Prostate gland (tissue), 2 donors: ENCODE results near the gene GJB6.

Experiments used
- POLR2A ChIP-seq: fragments of 450-650 bp; IDR thresholded peaks from one replicate; pipeline ENCODE4 v1.6.1; 2016; ENCODE audit warnings: antibody characterized with exemption, mild to moderate bottlenecking
- TF ChIP-seq, protein P1 (sequence below), 4 experiments: fragments of 200-600 bp in 2 of 4; fragments of 450-650 bp in 2 of 4; sonication (generic) in 2 of 4; IDR thresholded peaks; 1 replicate in 3 of 4; 2 replicates in 1 of 4; pipeline ENCODE4 v1.5.1; 2016 to 2019; ENCODE audit warnings: antibody characterized with exemption in 4 of 4, mild to moderate bottlenecking in 2 of 4, moderate library complexity in 2 of 4

DNA sequence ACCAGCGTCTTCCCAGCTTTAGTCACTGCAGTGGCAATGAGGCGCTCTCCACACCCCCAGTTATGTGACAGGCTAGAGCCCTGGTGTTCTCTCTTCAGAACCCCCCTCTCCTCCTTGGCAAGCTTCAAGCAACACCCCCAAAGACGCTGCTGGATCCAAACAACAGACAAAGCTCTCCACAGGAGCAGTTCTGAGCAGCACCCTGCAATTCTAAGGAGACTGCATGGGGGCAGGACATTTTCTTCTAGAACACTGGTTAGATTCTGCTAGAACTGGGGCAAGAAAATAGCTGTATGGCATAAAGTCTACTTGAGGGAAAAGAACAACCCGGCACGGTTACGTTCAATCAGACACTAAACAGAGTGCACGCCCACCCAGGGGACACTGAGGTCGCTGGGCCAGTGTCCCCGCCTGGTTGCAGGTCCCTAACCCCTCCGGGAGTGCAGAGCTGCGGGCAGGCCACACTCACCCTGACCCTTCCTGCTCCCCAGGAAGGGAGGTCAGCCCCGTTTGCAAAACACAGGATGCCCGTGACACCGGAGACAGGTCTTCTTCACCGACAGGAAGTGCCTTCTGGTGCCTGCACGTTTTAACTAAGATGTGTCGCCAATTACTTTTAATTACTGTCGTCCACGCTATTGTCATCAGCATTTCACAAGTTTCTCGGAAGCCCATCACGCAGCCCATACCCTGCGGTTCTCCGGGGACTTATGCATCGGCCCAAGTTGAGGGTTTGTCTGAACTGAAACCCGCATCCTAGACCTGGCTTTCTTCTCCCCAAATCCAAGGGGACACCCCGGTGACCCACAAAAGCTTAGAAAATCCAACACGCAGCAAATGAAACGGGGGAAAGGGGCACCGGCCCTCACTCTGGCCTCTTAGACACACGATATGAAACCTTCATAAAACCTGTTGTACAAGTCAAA is 943 bp downstream of the GJB6 start:
- TF ChIP-seq, protein P1, sequence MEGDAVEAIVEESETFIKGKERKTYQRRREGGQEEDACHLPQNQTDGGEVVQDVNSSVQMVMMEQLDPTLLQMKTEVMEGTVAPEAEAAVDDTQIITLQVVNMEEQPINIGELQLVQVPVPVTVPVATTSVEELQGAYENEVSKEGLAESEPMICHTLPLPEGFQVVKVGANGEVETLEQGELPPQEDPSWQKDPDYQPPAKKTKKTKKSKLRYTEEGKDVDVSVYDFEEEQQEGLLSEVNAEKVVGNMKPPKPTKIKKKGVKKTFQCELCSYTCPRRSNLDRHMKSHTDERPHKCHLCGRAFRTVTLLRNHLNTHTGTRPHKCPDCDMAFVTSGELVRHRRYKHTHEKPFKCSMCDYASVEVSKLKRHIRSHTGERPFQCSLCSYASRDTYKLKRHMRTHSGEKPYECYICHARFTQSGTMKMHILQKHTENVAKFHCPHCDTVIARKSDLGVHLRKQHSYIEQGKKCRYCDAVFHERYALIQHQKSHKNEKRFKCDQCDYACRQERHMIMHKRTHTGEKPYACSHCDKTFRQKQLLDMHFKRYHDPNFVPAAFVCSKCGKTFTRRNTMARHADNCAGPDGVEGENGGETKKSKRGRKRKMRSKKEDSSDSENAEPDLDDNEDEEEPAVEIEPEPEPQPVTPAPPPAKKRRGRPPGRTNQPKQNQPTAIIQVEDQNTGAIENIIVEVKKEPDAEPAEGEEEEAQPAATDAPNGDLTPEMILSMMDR (IDR thresholded peaks at IDR 0.05), result no peak
- no peak for TF ChIP-seq POLR2A
